ENCODE data around the gene DEXI. TPM values are rescaled to one million over a fixed set of nuclear protein-coding genes. Genes with fewer than 3 reads are reported as not detected.

DEXI gene
- polyA plus RNA-seq, 1 donor from 2014 or later, result 52.0 TPM

- Histone ChIP-seq H3K4me2 (ENCODE audit: low read length) (no peak overlapping the region), H3K27me3 (ENCODE audit: insufficient read depth, low read depth, low read length) (no peaks in the 10 kb centered on the region), H3K79me2 (replicated peaks; ENCODE audit: insufficient read depth, low read length) (no peaks in the 10 kb centered on the region), H2AFZ (ENCODE audit: low read depth, low read length) (no peak overlapping the region), H3K4me3 (ENCODE audit: low read length) (no peak overlapping the region), H3K9me3 (ENCODE audit: low read length) (no peaks in the 10 kb centered on the region), H3K9me2 (ENCODE audit: insufficient read depth, low read length) (no peaks in the 10 kb centered on the region), H3K27ac (ENCODE audit: low read length) (no peak overlapping the region), H3F3A (ENCODE audit: insufficient read depth, low read length, poor library complexity, severe bottlenecking) (no peaks in the 10 kb centered on the region), H3K9ac (ENCODE audit: low read length) (no peak overlapping the region), H3K36me3 (ENCODE audit: insufficient read depth, low read length) (peaks cover 12% of the 10 kb centered on the region), H4K20me1 (ENCODE audit: insufficient read depth) (no peaks in the 10 kb centered on the region)
- no peak for TF ChIP-seq REST (IDR thresholded peaks at IDR 0.05; ENCODE audit: borderline replicate concordance)
Observed at GRCh38 chr16:10978871-10979446, 36.7 kb upstream of the DEXI start.

- Histone ChIP-seq H3K27ac (ENCODE audit: low read length) (no peak overlapping the region), H2AFZ (ENCODE audit: low read depth, low read length) (no peak overlapping the region), H3K36me3 (ENCODE audit: insufficient read depth, low read length) (peaks cover 12% of the 10 kb centered on the region), H3K4me3 (ENCODE audit: low read length) (no peak overlapping the region), H3K9me3 (ENCODE audit: low read length) (no peaks in the 10 kb centered on the region), H3F3A (ENCODE audit: insufficient read depth, low read length, poor library complexity, severe bottlenecking) (no peaks in the 10 kb centered on the region), H3K27me3 (ENCODE audit: insufficient read depth, low read depth, low read length) (no peaks in the 10 kb centered on the region), H3K9ac (ENCODE audit: low read length) (no peak overlapping the region), H3K4me2 (ENCODE audit: low read length) (no peak overlapping the region), H3K9me2 (ENCODE audit: insufficient read depth, low read length) (no peaks in the 10 kb centered on the region), H3K79me2 (replicated peaks; ENCODE audit: insufficient read depth, low read length) (no peaks in the 10 kb centered on the region), H4K20me1 (ENCODE audit: insufficient read depth) (no peaks in the 10 kb centered on the region)
- TF ChIP-seq SMC3 (conservative IDR thresholded peaks at IDR 0.05; ENCODE audit: poor library complexity) (no peak), MXI1 (conservative IDR thresholded peaks at IDR 0.05; ENCODE audit: poor library complexity, severe bottlenecking) (no peak), EZH2 (IDR thresholded peaks at IDR 0.05; ENCODE audit: borderline replicate concordance, insufficient read depth, low read length, poor library complexity, severe bottlenecking) (no peak), RAD21 (conservative IDR thresholded peaks at IDR 0.05) (no peak), REST (IDR thresholded peaks at IDR 0.05; ENCODE audit: borderline replicate concordance) (no peak), EP300 (conservative IDR thresholded peaks at IDR 0.05; ENCODE audit: poor library complexity, severe bottlenecking) (no peak), POLR2AphosphoS5 (IDR thresholded peaks at IDR 0.05) (no peak)
Observed at GRCh38 chr16:10978124-10978523, 35.9 kb upstream of the DEXI start.

All from neural cell (in vitro differentiated cells).